DOHH2 (cell line): ENCODE data around the gene EPS15.

ENCODE experiments used
- H3F3A ChIP-seq: fragments of 200-600 bp; sonication (generic), shearing (Covaris generic); 2 replicates; pipeline ENCODE4 v1.6.0; 2016; ENCODE audit warnings: antibody characterized with exemption, mild to moderate bottlenecking; ENCODE audit not compliant: control insufficient read depth, insufficient read depth
- H3K27ac ChIP-seq: fragments of 200-600 bp; sonication (generic); 2 replicates; pipeline ENCODE4 v1.5.1; 2014; ENCODE audit warnings: low read depth, mild to moderate bottlenecking, low read length, moderate library complexity
- H3K27me3 ChIP-seq: fragments of 200-600 bp; sonication (generic); 2 replicates; pipeline ENCODE4 v1.6.1; 2014; ENCODE audit warnings: mild to moderate bottlenecking, low read length, mixed read lengths; ENCODE audit not compliant: control insufficient read depth
- H3K36me3 ChIP-seq: fragments of 200-600 bp; sonication (generic); 2 replicates; pipeline ENCODE4 v1.6.1; 2014; ENCODE audit warnings: mild to moderate bottlenecking, low read length, moderate library complexity, mixed read lengths; ENCODE audit not compliant: control insufficient read depth
- H3K4me1 ChIP-seq: fragments of 200-600 bp; sonication (generic); 2 replicates; pipeline ENCODE4 v1.6.1; 2014; ENCODE audit warnings: mild to moderate bottlenecking, low read length, mixed read lengths; ENCODE audit not compliant: control insufficient read depth
- H3K4me2 ChIP-seq: fragments of 200-600 bp; sonication (generic); 2 replicates; pipeline ENCODE4 v1.6.0; 2014; ENCODE audit warnings: mild to moderate bottlenecking, low read length, moderate library complexity
- H3K4me3 ChIP-seq: fragments of 200-600 bp; sonication (generic); 2 replicates; pipeline ENCODE4 v1.5.1; 2014; ENCODE audit warnings: mild to moderate bottlenecking, low read length, mixed read lengths
- H3K79me2 ChIP-seq: fragments of 200-600 bp; sonication (generic); 2 replicates; pipeline ENCODE4 v1.6.1; 2014; ENCODE audit warnings: mild to moderate bottlenecking, low read length, mixed read lengths; ENCODE audit not compliant: control insufficient read depth
- H3K9me2 ChIP-seq: fragments of 200-600 bp; sonication (generic); replicated peaks from 2 replicates; pipeline ENCODE4 v1.6.1; 2014; ENCODE audit warnings: mild to moderate bottlenecking, low read length, mixed read lengths; ENCODE audit not compliant: control insufficient read depth
- H3K9me3 ChIP-seq: fragments of 200-600 bp; sonication (generic); 2 replicates; pipeline ENCODE4 v1.6.1; 2014; ENCODE audit warnings: antibody characterized with exemption, low read length, mixed read lengths; ENCODE audit not compliant: control insufficient read depth, insufficient read depth
- H4K20me1 ChIP-seq: fragments of 200-600 bp; sonication (generic); 2 replicates; pipeline ENCODE4 v1.6.0; 2014; ENCODE audit warnings: low read depth, mild to moderate bottlenecking, antibody characterized with exemption, low read length, moderate library complexity; ENCODE audit not compliant: control insufficient read depth, insufficient read depth
- EZH2phosphoT487 ChIP-seq: fragments of 200-600 bp; sonication (generic); IDR thresholded peaks from 2 replicates; pipeline ENCODE4 v1.6.1; 2017; ENCODE audit warnings: borderline replicate concordance, mild to moderate bottlenecking, antibody characterized with exemption, low read length, moderate library complexity, mixed read lengths
- TF ChIP-seq, protein P1 (sequence below): fragments of 200-600 bp; sonication (generic); IDR thresholded peaks from one replicate; pipeline ENCODE4 v1.5.1; 2014; ENCODE audit warnings: antibody characterized with exemption, mild to moderate bottlenecking, low read depth, low read length; ENCODE audit not compliant: poor library complexity, severe bottlenecking

The EPS15 gene

DNA sequence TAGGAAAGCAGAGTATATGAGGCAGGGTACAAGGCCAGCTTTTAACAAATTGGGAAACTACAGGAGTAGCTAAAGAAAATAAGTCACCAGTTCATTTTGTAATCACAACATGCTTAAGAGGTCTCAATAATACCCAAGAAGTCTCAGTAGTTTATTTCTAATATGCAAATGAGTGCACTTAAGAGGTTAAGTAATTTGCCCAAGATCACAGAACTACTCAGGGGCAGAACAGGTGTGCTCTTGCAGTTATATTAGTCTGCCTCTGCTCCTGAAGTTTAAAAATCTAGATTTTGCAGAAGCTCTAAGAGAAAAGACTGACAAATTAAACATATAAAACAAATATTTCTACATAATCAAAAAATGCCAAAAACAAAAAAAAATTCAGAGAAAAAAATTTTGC, 6.9 kb downstream of the EPS15 start:
- TF ChIP-seq, protein P1, sequence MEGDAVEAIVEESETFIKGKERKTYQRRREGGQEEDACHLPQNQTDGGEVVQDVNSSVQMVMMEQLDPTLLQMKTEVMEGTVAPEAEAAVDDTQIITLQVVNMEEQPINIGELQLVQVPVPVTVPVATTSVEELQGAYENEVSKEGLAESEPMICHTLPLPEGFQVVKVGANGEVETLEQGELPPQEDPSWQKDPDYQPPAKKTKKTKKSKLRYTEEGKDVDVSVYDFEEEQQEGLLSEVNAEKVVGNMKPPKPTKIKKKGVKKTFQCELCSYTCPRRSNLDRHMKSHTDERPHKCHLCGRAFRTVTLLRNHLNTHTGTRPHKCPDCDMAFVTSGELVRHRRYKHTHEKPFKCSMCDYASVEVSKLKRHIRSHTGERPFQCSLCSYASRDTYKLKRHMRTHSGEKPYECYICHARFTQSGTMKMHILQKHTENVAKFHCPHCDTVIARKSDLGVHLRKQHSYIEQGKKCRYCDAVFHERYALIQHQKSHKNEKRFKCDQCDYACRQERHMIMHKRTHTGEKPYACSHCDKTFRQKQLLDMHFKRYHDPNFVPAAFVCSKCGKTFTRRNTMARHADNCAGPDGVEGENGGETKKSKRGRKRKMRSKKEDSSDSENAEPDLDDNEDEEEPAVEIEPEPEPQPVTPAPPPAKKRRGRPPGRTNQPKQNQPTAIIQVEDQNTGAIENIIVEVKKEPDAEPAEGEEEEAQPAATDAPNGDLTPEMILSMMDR, result no peak
- no peak for TF ChIP-seq EZH2phosphoT487
- Histone ChIP-seq H3K4me3 (peak overlapping the region; percentile 95), H3K4me2 (peak overlapping the region; percentile 82), H3F3A (peaks cover 38% of the 10 kb centered on the region), H4K20me1 (no peaks in the 10 kb centered on the region), H3K36me3 (peaks cover 16% of the 10 kb centered on the region), H3K9me3 (no peaks in the 10 kb centered on the region), H3K4me1 (peaks cover 96% of the 10 kb centered on the region), H3K27ac (peak overlapping the region; percentile 99), H3K79me2 (peaks cover 100% of the 10 kb centered on the region), H3K27me3 (no peaks in the 10 kb centered on the region), H3K9me2 (no peaks in the 10 kb centered on the region)

GRCh38 chr1:51509773-51510172, 9.3 kb downstream of the EPS15 start:
- Histone ChIP-seq H3K9me2 (no peaks in the 10 kb centered on the region), H3K4me2 (peak overlapping the region; percentile 70), H3K27me3 (no peaks in the 10 kb centered on the region), H3K9me3 (no peaks in the 10 kb centered on the region), H3K4me1 (peaks cover 98% of the 10 kb centered on the region), H4K20me1 (no peaks in the 10 kb centered on the region), H3K4me3 (peak overlapping the region; percentile 55), H3K79me2 (peaks cover 99% of the 10 kb centered on the region), H3K36me3 (peaks cover 16% of the 10 kb centered on the region), H3K27ac (peak overlapping the region; percentile 99), H3F3A (peaks cover 46% of the 10 kb centered on the region)
- TF ChIP-seq, protein P1, result no peak
- TF ChIP-seq EZH2phosphoT487, result no peak

DNA sequence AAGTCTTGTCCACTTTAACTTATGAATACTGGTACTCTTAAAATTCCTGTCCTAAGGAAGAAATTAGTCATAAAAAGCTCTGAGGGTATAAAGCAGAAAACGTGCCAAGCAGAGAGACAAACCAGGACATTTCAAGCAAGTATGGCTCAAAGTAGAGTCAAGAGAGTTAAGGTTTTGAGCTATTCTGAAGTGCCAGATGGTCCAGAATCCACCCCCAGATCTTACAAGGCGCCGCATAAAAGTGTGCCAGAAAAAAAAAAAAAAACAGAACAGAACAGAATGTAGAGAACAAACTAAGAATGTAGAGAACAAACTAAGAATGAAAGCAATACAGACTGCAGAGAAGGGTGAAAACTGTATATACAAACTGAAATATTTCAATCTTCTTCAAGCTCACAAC, 12.5 kb downstream of the EPS15 start:
- H3K4me2 ChIP-seq, result peak overlapping the region; percentile 64
- H3K4me3 ChIP-seq, result peak overlapping the region; percentile 46
- TF ChIP-seq, protein P1, result no peak
- no peak for TF ChIP-seq EZH2phosphoT487

More for the DNA sequence above, 12.5 kb downstream of the EPS15 start:
- H3F3A ChIP-seq, result peaks cover 45% of the 10 kb centered on the region
- H3K27ac ChIP-seq, result peak overlapping the region; percentile 99
- no peaks in the 10 kb centered on the region for H3K9me3 ChIP-seq
- H3K36me3 ChIP-seq, result peaks cover 37% of the 10 kb centered on the region
- no peaks in the 10 kb centered on the region for H3K27me3 ChIP-seq
- no peaks in the 10 kb centered on the region for H3K9me2 ChIP-seq
- H3K79me2 ChIP-seq, result peaks cover 99% of the 10 kb centered on the region
- no peaks in the 10 kb centered on the region for H4K20me1 ChIP-seq
- peaks cover 99% of the 10 kb centered on the region for H3K4me1 ChIP-seq
